ENCODE measurements around the gene LORICRIN.
"Not testable (repeated sequence)": the region's sequence is repeated elsewhere in the genome, so short reads cannot be mapped to it uniquely, and the experiment has no call there.

Gene LORICRIN

DNA sequence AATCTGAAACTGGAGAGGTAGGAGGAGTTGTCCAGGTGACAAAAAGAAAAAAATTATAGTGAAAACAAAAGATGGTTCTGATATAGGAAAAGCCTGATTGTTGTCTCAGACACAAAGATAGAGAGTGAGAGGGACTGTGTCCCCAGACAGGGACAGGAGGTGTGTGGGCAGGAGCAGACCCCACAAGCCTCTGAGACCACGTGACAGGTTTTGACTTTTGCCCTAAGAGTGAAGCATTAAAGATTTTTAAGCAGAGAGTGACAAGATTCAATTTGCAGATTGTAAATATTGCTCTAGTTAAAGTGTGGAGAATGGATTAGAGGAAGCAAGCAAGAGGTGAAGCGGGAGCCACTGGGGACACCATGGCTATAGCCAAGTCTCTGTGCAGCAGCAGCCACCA is 31.7 kb upstream of the LORICRIN start:
- no peak overlapping the region for H3K23ac ChIP-seq (ENCODE audit: low read length)
- H4K8ac ChIP-seq (ENCODE audit: low read depth, low read length), result no peak overlapping the region
- H3K4me3 ChIP-seq (ENCODE audit: low read depth, low read length), result no peak overlapping the region
- H3K79me1 ChIP-seq (ENCODE audit: low read length), result no peaks in the 10 kb centered on the region
- H3K27me3 ChIP-seq (ENCODE audit: insufficient read depth, low read length), result no peaks in the 10 kb centered on the region
- no peak overlapping the region for H3K27ac ChIP-seq (ENCODE audit: low read depth, low read length)
- no peaks in the 10 kb centered on the region for H3K4me1 ChIP-seq (ENCODE audit: control insufficient read depth in 1 of 2, insufficient read depth in 2 of 2, low read length in 2 of 2)
- no peak overlapping the region for H2BK12ac ChIP-seq (ENCODE audit: low read length)
- H3K4me2 ChIP-seq (ENCODE audit: low read length), result no peak overlapping the region
- no peaks in the 10 kb centered on the region for H3K9me3 ChIP-seq (ENCODE audit: insufficient read depth, low read depth, low read length)
- no CpG with 5 or more reads among the region's 2 CpGs for WGBS (ENCODE audit: extremely low coverage, insufficient coverage, insufficient read length)
- no peak overlapping the region for H2AFZ ChIP-seq (ENCODE audit: insufficient read depth, low read length, poor library complexity)
- H4K12ac ChIP-seq (ENCODE audit: low read depth, low read length), result no peak overlapping the region
- no peak overlapping the region for H3K4ac ChIP-seq (ENCODE audit: low read depth, low read length)
- H3K18ac ChIP-seq (ENCODE audit: low read length), result no peak overlapping the region
- no peak overlapping the region for H3K14ac ChIP-seq (ENCODE audit: low read length)
- H3K79me2 ChIP-seq (ENCODE audit: control insufficient read depth, insufficient read depth, low read length, poor library complexity), result no peaks in the 10 kb centered on the region
- H3K36me3 ChIP-seq (ENCODE audit: control insufficient read depth in 1 of 2, insufficient read depth in 2 of 2, low read length in 2 of 2), result no peaks in the 10 kb centered on the region
- H3K9ac ChIP-seq (ENCODE audit: low read length), result no peak overlapping the region
- H2AK5ac ChIP-seq (ENCODE audit: low read length), result no peak overlapping the region
- no peak overlapping the region for H2BK5ac ChIP-seq (ENCODE audit: low read depth, low read length, poor library complexity)
- no peak for DNase-seq
- no peak overlapping the region for H2BK120ac ChIP-seq (ENCODE audit: insufficient read depth, low read length, poor library complexity)
- H4K91ac ChIP-seq (ENCODE audit: low read depth, low read length), result no peak overlapping the region

DNA sequence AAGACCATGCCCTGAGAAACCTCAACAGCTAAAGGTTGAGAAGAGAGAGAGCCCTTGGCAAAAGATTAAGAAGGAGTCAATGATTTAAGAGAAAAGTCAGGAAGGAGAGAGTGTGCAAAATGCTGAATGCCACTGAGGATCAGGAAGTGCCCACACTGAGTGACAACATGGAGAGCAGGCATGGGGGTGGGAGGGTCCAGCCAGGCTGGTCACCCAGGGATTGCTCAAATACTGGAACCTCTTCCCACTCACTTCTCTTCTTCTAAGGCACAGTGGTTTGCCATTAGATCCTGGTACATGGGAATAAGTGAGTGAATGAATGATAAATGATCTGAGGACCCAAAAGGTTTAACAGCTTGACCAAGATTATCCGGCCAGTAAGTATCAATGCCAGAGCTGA is 31.0 kb upstream of the LORICRIN start:
- H3K36me3 ChIP-seq (ENCODE audit: control insufficient read depth in 1 of 2, insufficient read depth in 2 of 2, low read length in 2 of 2), result no peaks in the 10 kb centered on the region
- DNase-seq, result no peak
- H2BK12ac ChIP-seq (ENCODE audit: low read length), result no peak overlapping the region
- H3K14ac ChIP-seq (ENCODE audit: low read length), result no peak overlapping the region
- no peak overlapping the region for H2BK120ac ChIP-seq (ENCODE audit: insufficient read depth, low read length, poor library complexity)
- H3K79me1 ChIP-seq (ENCODE audit: low read length), result no peaks in the 10 kb centered on the region
- no peak overlapping the region for H3K4ac ChIP-seq (ENCODE audit: low read depth, low read length)
- H3K4me2 ChIP-seq (ENCODE audit: low read length), result no peak overlapping the region
- H2AK5ac ChIP-seq (ENCODE audit: low read length), result no peak overlapping the region
- no peak overlapping the region for H2AFZ ChIP-seq (ENCODE audit: insufficient read depth, low read length, poor library complexity)
- H3K4me1 ChIP-seq (ENCODE audit: control insufficient read depth in 1 of 2, insufficient read depth in 2 of 2, low read length in 2 of 2), result no peaks in the 10 kb centered on the region
- no peak overlapping the region for H3K4me3 ChIP-seq (ENCODE audit: low read depth, low read length)
- no peaks in the 10 kb centered on the region for H3K79me2 ChIP-seq (ENCODE audit: control insufficient read depth, insufficient read depth, low read length, poor library complexity)
- no peak overlapping the region for H4K8ac ChIP-seq (ENCODE audit: low read depth, low read length)
- H3K18ac ChIP-seq (ENCODE audit: low read length), result no peak overlapping the region
- H3K9me3 ChIP-seq (ENCODE audit: insufficient read depth, low read depth, low read length), result no peaks in the 10 kb centered on the region
- H3K27me3 ChIP-seq (ENCODE audit: insufficient read depth, low read length), result no peaks in the 10 kb centered on the region
- no peak overlapping the region for H3K9ac ChIP-seq (ENCODE audit: low read length)
- H4K91ac ChIP-seq (ENCODE audit: low read depth, low read length), result no peak overlapping the region
- H3K27ac ChIP-seq (ENCODE audit: low read depth, low read length), result no peak overlapping the region
- no peak overlapping the region for H4K12ac ChIP-seq (ENCODE audit: low read depth, low read length)
- no peak overlapping the region for H2BK5ac ChIP-seq (ENCODE audit: low read depth, low read length, poor library complexity)
- no peak overlapping the region for H3K23ac ChIP-seq (ENCODE audit: low read length)
- no CpG with 5 or more reads among the region's 1 CpG for WGBS (ENCODE audit: extremely low coverage, insufficient coverage, insufficient read length)

DNA sequence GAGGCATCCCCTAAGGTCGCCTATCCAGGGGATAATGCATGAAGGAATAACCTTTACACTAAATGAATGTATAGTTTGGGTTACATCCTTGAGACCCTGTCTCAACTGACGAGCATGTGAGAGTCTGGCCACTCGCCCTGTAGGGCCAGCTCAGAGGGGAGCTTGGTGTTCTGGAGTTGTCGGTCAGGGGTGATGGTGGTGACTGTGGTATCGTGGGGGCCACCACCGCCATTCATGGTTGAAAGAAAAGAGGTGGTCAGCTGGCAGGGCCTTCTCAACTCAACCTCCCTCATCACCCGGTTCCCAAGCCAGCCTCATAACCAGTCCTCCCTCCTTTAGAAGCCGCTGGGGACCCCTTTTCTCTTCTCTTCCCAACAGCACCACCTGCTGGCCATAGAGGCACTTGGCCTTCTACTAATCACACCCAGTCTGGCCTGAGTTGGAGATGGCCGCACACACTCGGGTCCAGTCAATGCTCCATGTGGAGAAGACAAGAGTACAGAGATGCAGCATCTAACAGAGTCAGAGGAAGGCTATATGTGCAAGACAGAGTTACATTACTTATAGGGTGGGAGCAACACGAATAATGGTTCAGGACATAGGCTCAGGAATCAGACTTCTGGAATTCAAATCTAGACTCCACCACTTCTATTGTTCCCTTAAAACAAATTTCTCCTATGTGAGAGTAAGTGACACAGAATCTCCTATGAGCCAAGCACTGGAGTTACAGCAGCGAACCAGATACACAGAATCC is 30.2 kb upstream of the LORICRIN start:
- not testable (repeated sequence) for H3K79me1 ChIP-seq (ENCODE audit: low read length); H3K4me3 ChIP-seq (ENCODE audit: low read depth, low read length); H4K12ac ChIP-seq (ENCODE audit: low read depth, low read length); H3K9ac ChIP-seq (ENCODE audit: low read length); H3K79me2 ChIP-seq (ENCODE audit: control insufficient read depth, insufficient read depth, low read length, poor library complexity); H3K36me3 ChIP-seq (ENCODE audit: control insufficient read depth in 1 of 2, insufficient read depth in 2 of 2, low read length in 2 of 2); H3K23ac ChIP-seq (ENCODE audit: low read length); H3K14ac ChIP-seq (ENCODE audit: low read length); H3K18ac ChIP-seq (ENCODE audit: low read length); H4K8ac ChIP-seq (ENCODE audit: low read depth, low read length); H2BK5ac ChIP-seq (ENCODE audit: low read depth, low read length, poor library complexity); H3K4ac ChIP-seq (ENCODE audit: low read depth, low read length); H4K91ac ChIP-seq (ENCODE audit: low read depth, low read length); H2BK120ac ChIP-seq (ENCODE audit: insufficient read depth, low read length, poor library complexity); H3K27ac ChIP-seq (ENCODE audit: low read depth, low read length); H3K27me3 ChIP-seq (ENCODE audit: insufficient read depth, low read length); H2BK12ac ChIP-seq (ENCODE audit: low read length); H2AK5ac ChIP-seq (ENCODE audit: low read length); DNase-seq; H2AFZ ChIP-seq (ENCODE audit: insufficient read depth, low read length, poor library complexity); H3K9me3 ChIP-seq (ENCODE audit: insufficient read depth, low read depth, low read length); H3K4me1 ChIP-seq (ENCODE audit: control insufficient read depth in 1 of 2, insufficient read depth in 2 of 2, low read length in 2 of 2); H3K4me2 ChIP-seq (ENCODE audit: low read length)
- no CpG with 5 or more reads among the region's 12 CpGs for WGBS (ENCODE audit: extremely low coverage, insufficient coverage, insufficient read length)

DNA sequence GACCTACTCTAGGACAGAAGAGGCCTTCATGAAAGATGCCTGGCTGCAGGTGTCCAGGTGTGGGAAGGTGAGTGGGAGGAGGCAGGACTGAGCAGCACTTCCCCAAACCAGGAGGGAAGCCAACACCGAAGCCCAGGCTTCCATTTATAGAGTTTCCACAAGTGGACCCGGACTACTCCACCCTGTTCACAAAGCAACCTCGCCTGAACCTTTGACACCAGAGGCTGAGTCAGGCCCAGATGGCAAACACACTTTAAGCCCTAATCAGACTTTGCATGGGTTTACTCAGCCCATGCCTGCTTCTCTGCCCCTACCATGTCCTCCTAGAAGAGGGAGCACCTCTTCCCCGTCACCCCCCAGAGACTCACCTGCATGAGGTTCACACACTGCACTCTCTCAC is 28.1 kb upstream of the LORICRIN start:
- H3K18ac ChIP-seq (ENCODE audit: low read length), result no peak overlapping the region
- H2BK5ac ChIP-seq (ENCODE audit: low read depth, low read length, poor library complexity), result no peak overlapping the region
- no peak overlapping the region for H3K4me2 ChIP-seq (ENCODE audit: low read length)
- no peak overlapping the region for H3K9ac ChIP-seq (ENCODE audit: low read length)
- H3K27me3 ChIP-seq (ENCODE audit: insufficient read depth, low read length), result no peaks in the 10 kb centered on the region
- no peak overlapping the region for H3K4ac ChIP-seq (ENCODE audit: low read depth, low read length)
- no peak overlapping the region for H3K14ac ChIP-seq (ENCODE audit: low read length)
- no CpG with 5 or more reads among the region's 4 CpGs for WGBS (ENCODE audit: extremely low coverage, insufficient coverage, insufficient read length)
- no peak overlapping the region for H2AK5ac ChIP-seq (ENCODE audit: low read length)
- H2BK12ac ChIP-seq (ENCODE audit: low read length), result no peak overlapping the region
- no peak overlapping the region for H2BK120ac ChIP-seq (ENCODE audit: insufficient read depth, low read length, poor library complexity)
- H3K23ac ChIP-seq (ENCODE audit: low read length), result no peak overlapping the region
- H2AFZ ChIP-seq (ENCODE audit: insufficient read depth, low read length, poor library complexity), result no peak overlapping the region
- H3K79me1 ChIP-seq (ENCODE audit: low read length), result no peaks in the 10 kb centered on the region
- DNase-seq, result no peak
- no peaks in the 10 kb centered on the region for H3K9me3 ChIP-seq (ENCODE audit: insufficient read depth, low read depth, low read length)
- H3K36me3 ChIP-seq (ENCODE audit: control insufficient read depth in 1 of 2, insufficient read depth in 2 of 2, low read length in 2 of 2), result no peaks in the 10 kb centered on the region
- no peak overlapping the region for H4K12ac ChIP-seq (ENCODE audit: low read depth, low read length)
- H4K8ac ChIP-seq (ENCODE audit: low read depth, low read length), result no peak overlapping the region
- no peak overlapping the region for H3K4me3 ChIP-seq (ENCODE audit: low read depth, low read length)
- no peak overlapping the region for H3K27ac ChIP-seq (ENCODE audit: low read depth, low read length)
- H3K79me2 ChIP-seq (ENCODE audit: control insufficient read depth, insufficient read depth, low read length, poor library complexity), result no peaks in the 10 kb centered on the region
- H4K91ac ChIP-seq (ENCODE audit: low read depth, low read length), result no peak overlapping the region
- H3K4me1 ChIP-seq (ENCODE audit: control insufficient read depth in 1 of 2, insufficient read depth in 2 of 2, low read length in 2 of 2), result no peaks in the 10 kb centered on the region
